ENCODE data around the gene SEMA4B.

GRCh38 chr15:90230071-90230494, 29.0 kb downstream of the SEMA4B start:
- TF ChIP-seq ZNF282 (CRISPR knock-in tag; IDR thresholded peaks at IDR 0.05): no peak
- no peak for TF ChIP-seq ATF7 (IDR thresholded peaks at IDR 0.05)
- no peak for TF ChIP-seq ARID2 (IDR thresholded peaks at IDR 0.05)
- TF ChIP-seq HMG20A (CRISPR knock-in tag; conservative IDR thresholded peaks at IDR 0.05): no peak
- TF ChIP-seq, protein P1, sequence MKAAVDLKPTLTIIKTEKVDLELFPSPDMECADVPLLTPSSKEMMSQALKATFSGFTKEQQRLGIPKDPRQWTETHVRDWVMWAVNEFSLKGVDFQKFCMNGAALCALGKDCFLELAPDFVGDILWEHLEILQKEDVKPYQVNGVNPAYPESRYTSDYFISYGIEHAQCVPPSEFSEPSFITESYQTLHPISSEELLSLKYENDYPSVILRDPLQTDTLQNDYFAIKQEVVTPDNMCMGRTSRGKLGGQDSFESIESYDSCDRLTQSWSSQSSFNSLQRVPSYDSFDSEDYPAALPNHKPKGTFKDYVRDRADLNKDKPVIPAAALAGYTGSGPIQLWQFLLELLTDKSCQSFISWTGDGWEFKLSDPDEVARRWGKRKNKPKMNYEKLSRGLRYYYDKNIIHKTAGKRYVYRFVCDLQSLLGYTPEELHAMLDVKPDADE (conservative IDR thresholded peaks at IDR 0.05; ENCODE audit: control insufficient read depth, low read depth, low read length): no peak
- TF ChIP-seq ETS2 (tag; IDR thresholded peaks at IDR 0.05; ENCODE audit: borderline replicate concordance, poor library complexity, severe bottlenecking): no peak
- no peak for TF ChIP-seq POLR2A (conservative IDR thresholded peaks at IDR 0.05)
- no peak for TF ChIP-seq TGIF2 (CRISPR knock-in tag; IDR thresholded peaks at IDR 0.05)
- no peak for TF ChIP-seq ATF3 (IDR thresholded peaks at IDR 0.05)
- TF ChIP-seq ATF3 (CRISPR knock-in tag; conservative IDR thresholded peaks at IDR 0.05): no peak
- TF ChIP-seq ZNF583 (CRISPR knock-in tag; IDR thresholded peaks at IDR 0.05): no peak
